ENCODE results near the gene TTC16.
A peak's percentile ranks its signal among the peaks of the same experiment; 100 is the strongest.

Gene TTC16

DNA sequence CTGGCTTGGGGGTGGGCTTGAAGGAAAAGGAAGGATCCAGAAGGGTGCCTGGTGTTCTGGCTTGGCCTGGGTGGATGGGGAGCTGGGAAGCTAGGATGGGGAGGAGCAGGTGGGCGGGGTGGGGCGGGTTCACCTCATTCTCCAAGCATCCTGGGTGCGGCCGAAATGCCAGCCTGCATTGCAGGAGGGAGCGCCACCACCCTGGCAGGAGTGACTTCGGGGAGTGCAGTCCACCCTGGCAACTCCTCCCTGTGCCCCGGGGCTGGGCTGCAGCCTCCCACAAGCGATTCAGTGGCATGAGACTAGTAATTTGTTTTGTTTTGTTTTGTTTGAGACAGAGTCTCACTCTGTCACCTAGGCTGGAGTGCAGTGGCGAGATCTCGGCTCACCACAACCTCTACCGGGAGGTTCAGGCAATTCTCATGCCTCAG lies 5.5 kb downstream of the TTC16 start:
- peak in 1 of 2 donors; percentile 32 for DNase-seq

DNA sequence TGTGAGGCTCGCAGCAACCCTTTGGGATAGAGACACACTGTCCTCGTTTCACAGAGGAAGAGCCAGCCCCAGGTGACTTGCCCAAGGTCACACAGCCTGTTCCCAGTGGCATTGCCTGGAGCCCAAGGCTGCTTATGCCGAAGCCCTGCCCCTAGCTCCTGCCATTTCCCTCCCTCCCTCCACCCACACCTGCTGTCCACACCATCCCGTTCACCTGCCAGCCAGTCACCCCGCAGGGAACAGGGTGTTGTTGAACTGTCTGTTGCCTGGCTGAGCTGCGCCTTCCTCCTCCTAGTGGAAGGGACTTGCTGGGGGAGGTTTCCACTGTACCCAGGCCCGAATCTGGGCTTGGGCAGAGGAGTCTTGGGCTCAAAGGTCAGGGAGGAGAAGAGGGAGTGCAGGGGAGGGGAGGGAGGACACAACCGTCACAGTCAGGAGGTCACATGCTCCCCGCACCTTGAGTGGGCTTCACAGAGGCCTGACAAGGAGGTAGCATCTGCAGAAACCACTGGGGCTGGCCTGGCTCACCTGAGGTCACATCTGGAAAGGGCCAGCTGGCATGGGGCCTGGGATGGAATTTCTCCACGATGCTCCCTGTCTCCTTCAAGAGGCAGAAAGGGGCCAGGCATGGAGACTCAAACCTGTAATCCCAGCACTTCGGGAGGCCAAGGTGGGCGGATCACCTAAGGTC lies 6.3 kb downstream of the TTC16 start:
- DNase-seq: no peak

- DNase-seq: no peak
Observed at GRCh38 chr9:127723013-127723412, 7.1 kb downstream of the TTC16 start.

DNA sequence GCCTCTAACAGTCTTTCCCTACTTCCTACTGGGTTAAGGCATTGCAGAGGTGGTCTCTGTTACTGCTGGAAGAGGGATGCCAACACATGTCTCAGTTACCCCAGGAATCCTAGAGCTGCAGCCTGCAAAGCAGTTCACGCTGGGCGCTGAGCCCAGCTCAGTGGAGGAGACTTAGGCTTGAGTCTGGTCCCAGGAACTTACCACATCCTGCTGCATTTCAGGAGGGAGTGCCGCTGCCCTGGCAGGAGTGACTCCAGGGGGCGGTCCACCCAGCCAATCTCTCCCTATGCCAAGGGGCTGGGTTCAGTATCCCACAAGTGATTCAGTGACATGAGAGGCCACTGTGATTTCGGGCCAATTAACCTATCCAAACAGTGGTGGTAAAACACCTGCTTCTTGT lies 7.6 kb downstream of the TTC16 start:
- no peak for DNase-seq

DNA sequence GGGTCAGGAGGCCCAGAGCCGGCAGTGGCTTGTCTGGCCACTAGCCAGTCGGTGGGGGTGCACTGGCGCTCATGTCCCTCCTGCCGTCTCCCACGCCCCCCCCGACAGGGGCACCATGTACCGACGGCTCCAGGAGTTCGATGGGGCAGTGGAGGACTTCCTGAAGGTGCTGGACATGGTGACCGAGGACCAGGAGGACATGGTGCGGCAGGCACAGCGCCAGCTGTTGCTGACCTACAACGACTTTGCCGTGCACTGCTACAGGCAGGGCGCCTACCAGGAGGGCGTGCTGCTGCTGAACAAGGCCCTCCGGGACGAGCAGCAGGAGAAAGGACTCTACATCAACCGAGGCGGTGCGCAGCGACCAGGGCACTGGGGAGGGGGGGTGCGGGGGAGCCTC lies 8.1 kb downstream of the TTC16 start:
- no peak for DNase-seq

DNA sequence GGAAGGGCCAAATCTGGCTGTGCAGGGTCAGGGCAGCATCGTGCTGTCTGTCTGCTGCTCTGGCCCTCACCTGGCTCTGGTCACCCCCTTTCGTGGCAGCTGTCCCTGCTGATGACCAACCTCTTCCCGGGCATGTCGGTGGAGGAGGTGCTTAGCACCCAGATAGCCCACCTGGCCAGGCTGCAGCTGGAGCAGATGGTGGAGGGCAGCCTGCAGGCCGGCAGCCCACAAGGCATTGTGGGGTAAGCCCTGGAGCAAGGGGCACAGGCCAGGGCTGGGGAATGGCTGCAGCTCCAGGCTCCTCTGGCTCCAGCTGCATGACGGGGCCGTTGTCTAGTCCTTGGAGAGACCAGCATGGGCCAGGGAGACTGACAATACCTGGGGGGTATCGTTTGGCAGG lies 11.0 kb downstream of the TTC16 start:
- no peak for DNase-seq

- DNase-seq: no peak
Observed at GRCh38 chr9:127728808-127729207, 12.9 kb downstream of the TTC16 start.

- no peak for DNase-seq
Observed at GRCh38 chr9:127729522-127730256, 13.8 kb downstream of the TTC16 start.

- DNase-seq: no peak
Observed at GRCh38 chr9:127730262-127730661, 14.4 kb downstream of the TTC16 start.

DNA sequence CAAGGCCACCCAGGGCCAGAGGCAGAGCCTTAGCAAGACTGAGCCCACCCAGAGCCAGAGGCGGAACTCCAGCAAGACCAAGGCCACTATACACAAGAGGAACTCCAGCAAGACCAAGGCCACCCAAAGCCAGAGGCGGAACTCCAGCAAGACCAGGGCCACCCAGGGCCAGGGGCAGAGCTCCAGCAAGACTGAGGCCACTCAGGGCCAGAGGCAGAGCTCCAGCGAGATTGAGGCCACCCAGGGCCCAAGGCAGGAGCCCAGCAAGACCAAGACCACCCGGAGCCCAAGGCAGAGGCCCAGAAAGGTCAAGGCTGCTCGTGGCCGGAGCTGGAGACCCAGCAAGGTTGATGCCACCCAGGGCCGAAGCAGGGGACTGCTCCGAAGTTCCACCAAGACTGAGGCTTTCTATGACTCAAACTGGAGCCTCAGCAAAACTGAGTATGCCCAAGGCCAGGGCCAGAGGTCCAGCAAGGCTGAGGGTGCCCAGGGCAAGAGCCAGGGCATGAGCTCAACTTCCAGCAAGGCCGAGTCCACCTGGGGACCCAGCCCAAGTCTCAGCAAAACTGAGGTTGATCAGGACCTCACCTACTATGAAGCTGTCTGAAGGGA lies 15.0 kb downstream of the TTC16 start:
- no peak for DNase-seq

- DNase-seq: no peak
Observed at GRCh38 chr9:127731938-127732337, 16.1 kb downstream of the TTC16 start.

DNA sequence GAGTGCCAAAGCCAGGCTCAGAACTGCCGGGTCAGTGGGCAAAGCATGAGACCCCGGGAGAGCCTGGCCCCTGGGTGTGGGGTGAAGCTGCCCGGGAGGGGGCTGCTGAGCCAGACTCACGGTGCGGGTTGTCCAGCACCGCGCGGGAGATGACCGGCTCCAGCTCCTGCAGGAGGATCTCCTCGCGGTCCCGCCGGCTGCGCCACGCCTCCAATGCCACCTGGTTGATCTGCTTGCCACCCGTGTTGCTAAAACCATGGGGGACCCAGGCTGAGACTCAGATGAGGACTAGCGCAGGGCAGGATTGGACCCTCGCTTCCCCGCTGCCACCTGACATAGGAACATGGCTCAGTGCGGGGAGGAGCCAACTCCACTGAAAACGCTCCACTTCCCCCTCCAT lies 16.6 kb downstream of the TTC16 start:
- DNase-seq: no peak

DNA sequence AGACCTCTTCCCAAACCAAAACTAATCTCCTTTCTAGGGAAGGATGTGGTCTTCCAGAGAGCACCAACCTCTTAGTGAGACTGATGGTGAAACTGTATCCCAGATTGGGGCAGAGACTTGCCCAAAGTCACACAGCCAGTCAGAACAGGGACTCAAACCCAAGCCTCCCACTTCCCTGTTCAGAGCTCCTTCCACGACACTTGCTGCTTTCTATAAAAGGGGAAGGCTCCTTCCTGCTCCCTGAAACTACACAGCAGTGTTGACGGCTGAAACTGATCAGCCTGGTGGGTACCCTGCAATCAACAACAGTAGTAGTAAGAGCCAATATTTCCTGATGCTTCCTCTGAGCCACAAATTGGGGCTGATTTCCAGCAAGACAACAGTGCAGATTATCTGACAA lies 17.7 kb downstream of the TTC16 start:
- DNase-seq: no peak

DNA sequence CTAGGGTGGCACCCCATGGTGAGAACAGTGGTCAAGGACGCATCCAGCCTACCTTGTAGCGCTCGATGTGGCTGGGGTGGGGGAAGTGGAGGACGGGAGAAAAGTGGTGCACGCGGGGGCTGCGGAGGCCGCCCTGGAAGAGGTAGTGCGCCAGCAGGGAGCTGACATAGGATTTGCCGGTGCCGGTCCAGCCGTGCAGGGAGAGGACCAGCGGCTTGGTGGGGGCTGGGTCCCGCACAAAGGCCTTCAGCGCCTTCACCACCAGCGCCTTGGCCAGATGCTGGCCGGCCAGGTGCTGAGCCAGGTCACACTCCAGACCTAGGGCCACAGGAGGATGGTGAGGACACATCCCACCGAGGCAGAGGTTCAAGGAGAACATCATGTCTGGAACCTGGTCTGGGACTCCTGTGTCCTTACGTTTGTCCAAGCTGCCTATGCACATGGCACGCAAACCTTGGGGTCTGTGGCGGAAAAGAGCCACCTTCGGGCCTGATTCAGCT lies 18.4 kb downstream of the TTC16 start:
- DNase-seq: no peak

GRCh38 chr9:127734747-127735529 lies 19.1 kb downstream of the TTC16 start, which contains the start of gene TOR2A:
TOR2A (minus strand) TSS chr9:127735294; CDS start chr9:127735270, 24 bp downstream.
- peak; percentile 99 for DNase-seq

DNA sequence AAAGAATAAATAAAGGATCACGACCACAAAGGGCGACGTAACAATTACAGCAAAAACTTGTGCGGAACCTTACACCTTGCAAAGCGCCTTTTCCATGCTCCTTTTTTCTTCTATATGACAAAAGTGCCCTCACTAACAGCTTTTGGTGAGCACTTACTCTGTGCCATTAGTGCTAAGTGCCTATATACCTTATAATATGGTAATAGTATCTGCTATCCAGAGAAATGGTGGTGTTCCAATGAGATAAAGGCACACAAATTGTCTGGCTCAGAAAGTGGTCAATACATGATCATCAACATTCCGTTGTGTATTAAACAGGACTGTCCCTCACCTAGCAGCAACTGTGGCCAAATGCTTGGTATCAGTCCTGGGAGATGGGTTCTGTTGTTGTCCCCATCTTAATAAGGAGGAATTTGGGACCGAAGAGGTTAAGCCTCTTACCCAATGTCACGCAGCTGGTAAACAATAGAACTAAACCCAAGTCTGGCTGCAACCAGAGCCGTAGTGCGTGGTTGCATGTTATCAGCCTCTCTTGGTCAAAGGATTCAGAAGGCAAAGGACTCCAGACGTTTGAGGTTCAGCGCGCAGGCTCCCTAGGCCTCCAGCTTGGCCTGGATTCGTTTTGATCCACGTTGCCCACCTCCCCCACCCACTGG lies 19.8 kb downstream of the TTC16 start:
- DNase-seq: no peak

- no peak for DNase-seq
Observed at GRCh38 chr9:127738666-127739065, 22.8 kb downstream of the TTC16 start.

GRCh38 chr9:127739614-127740330 lies 23.9 kb downstream of the TTC16 start:
- DNase-seq: no peak

GRCh38 chr9:127741831-127742434 lies 26.1 kb downstream of the TTC16 start:
- DNase-seq: no peak

GRCh38 chr9:127742435-127743088 lies 26.7 kb downstream of the TTC16 start:
- DNase-seq: no peak

Measured in CD4-positive, alpha-beta T cell treated with Interleukin-4 for 1 hour (primary cell).